ENCODE results near the gene ZNF768.
"Not testable (repeated sequence)": the region's sequence is repeated elsewhere in the genome, so short reads cannot be mapped to it uniquely, and the experiment has no call there.

GRCh38 chr16:30536391-30537024 is 10.1 kb upstream of the ZNF768 start:
- not testable (repeated sequence) for TF ChIP-seq POLR2AphosphoS5 (IDR thresholded peaks at IDR 0.05; ENCODE audit: borderline replicate concordance, low read depth, low read length); EZH2 (IDR thresholded peaks at IDR 0.05)

Measured in SK-N-MC (cell line).